Stimulated activated CD4-positive, alpha-beta T cell treated with anti-CD3 and anti-CD28 coated beads, TNF-alpha, amount 100 ng/mL, for 48 hours (primary cell): ENCODE data around the gene NR4A1.
A peak's percentile ranks its signal among the peaks of the same experiment; 100 is the strongest.

Experiments
- DNase-seq, 3 donors: peaks; one replicate each; pipeline ENCODE4 v3.0.0-alpha.2; 2020; ENCODE audit warnings: low read depth in 3 of 3

NR4A1 gene

DNA sequence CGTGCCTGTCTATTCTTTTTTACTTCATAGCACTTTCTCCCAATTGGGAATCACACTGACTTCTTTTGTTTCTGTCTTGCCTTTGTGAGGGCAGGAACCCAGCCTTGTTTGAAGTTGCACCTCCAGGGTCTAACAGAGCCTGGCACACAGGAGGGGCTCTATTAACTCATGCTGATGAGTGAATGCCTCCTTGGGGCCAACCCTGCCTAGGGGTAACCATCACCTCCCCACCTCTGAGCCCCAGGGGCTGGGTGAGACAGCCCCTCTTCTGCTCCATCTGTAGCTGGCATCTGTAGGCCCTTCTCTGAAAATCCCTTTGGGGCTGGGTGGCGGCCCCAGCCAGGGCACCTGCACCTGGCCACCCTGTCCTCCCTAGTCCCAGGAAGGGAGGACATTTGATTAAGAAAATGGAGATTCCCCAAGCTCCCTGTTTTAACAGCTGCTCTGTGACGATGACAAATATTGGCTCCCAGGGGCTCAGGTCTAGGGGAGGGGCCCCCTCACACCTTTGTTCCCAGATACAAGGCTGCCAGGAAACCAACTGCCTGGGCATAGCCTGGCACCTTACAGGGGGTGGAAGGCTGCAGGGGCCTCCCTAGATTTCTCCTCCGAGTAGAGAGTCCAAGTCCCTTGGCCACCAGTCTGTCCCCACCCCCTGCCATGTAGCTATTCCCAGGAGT, 32.7 kb upstream of the NR4A1 start:
- DNase-seq = no peak

DNA sequence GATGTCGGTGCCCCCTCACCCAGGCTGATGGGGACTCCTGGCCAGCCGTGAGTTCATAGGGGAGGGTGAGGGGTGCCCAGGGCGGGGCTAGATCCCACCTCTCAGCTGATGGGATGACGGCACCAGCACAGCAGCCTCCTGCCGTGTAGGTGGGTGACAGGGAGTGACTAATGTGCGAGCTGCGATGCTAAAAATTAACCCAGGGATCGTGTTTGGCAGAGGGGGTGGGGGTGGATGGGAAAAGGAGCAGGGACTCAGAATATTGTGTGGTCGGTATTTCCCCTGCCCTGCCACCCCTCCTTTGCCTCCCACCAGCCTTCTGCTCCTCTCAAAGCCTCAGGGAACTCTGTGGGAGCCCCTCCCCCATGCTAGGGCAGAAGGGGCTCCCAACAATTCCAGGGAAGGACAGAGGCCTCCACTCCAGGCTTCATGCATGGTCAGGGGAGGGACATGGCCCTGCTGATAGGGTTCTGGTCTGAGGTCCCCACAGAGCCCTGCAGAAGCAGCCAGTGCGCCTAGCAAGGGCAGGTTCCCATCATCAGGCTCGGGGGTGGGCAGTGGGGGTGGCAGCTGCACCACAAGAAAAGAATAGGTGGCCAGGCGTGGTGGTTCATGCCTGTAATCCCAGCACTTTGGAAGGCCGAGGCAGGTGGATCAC, 32.0 kb upstream of the NR4A1 start:
- no peak for DNase-seq

- DNase-seq = peak; percentile 30 to 53 (median 44)
Observed at GRCh38 chr12:52020539-52021336, 30.5 kb upstream of the NR4A1 start.

- no peak for DNase-seq
Observed at GRCh38 chr12:52022841-52023181, 28.4 kb upstream of the NR4A1 start.

- peak; percentile 86 to 97 (median 89) for DNase-seq
Observed at GRCh38 chr12:52023182-52023975, 27.9 kb upstream of the NR4A1 start.

- DNase-seq = no peak
Observed at GRCh38 chr12:52023976-52024688, 27.1 kb upstream of the NR4A1 start.

GRCh38 chr12:52024845-52025230, 26.4 kb upstream of the NR4A1 start:
- peak; percentile 35 to 68 (median 46) for DNase-seq

- no peak for DNase-seq
Observed at GRCh38 chr12:52026263-52026662, 25.0 kb upstream of the NR4A1 start.

GRCh38 chr12:52027085-52027843, 24.0 kb upstream of the NR4A1 start:
- DNase-seq = no peak

- DNase-seq = no peak
Observed at GRCh38 chr12:52029685-52030084, 21.6 kb upstream of the NR4A1 start.

DNA sequence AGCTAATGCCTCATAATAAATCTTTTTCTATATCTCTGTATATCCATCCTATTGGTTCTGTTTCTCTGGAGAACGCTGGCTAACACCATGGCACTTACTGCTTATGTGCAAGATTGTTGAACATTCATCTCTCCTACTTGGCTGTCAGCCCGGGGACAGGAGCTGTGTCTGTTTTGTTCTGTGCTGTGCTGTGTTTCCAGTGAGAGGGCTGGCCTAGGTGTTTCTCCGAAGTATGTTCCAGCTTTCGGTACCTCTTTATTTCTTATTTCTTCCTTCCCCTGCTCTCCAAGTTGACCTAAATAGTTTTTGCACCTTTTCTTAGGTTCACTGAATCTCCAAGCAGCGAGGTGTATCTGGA, 18.8 kb upstream of the NR4A1 start:
- no peak for DNase-seq

GRCh38 chr12:52032804-52033445, 18.3 kb upstream of the NR4A1 start:
- DNase-seq = peak; percentile 79 to 88 (median 80)

DNA sequence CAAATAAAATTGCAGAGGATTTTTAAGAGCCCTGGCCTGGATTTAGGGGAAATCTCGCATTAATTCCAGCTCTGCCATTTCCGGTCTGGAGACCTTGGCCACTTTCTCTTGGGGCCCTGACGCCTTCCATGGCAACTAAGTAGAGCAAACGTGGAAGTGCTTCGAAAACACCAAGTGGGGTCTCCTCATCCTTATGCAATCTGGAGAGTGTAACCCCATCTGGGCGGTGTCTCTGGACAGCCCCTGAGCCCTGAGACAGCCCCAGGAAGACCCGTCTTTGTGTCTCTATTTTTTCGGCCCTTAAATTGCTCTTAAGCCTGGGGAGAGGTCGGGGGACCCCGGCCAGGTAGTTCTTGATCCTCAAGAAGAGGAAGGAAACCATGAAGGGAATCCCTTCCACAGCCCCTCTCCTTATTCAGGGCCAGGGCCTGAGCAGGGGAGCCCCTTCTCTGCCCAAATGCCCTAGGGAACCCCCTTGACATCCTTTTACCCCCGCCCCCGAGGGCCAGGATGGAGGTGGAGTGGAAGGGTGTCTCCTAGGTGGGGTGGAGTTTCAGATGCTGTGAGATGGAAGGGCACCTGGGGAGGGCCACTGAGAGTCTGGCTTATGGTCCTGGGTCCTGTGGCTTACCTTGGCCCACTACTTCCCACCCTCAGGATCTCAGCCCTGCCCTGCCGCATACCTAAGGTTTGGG, 17.6 kb upstream of the NR4A1 start:
- DNase-seq = no peak

DNA sequence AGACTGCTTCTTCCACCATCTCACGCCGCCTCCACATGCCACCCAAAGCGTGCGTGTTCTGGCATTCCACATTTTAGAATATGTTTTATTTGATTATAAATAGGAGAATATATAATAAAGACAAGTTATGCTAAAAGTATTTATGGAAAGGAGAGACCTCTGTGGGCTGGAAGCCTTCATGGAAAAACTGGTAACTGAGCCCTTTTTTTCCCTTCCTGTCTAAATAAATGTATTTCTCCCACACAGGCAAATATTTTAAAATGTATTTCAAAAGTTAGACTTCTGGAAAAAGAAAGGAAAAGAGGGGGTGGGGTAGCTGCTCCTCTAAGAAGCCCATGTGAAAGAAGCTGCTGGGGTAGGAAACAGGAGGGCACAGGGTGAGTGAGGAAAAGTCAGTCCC, 16.1 kb upstream of the NR4A1 start:
- no peak for DNase-seq

DNA sequence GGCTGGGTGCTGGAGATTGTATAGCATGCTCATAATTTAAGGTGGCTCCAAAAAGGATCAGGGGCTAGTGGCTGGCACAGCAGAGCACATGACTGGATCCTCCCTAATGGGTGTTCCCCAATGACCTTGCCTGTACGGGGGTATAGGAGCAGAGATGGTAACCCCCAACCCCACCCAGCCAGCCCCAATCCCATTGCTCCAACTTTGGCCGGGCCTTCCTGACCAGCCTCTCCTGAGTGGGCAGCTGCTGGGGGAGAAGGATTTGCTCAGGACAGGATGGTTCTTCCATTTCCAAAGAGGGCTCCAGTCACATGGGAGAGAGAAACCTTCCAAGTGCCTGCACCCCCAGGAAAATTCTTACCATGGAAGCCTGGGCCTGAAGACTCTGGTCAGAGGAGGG, 15.3 kb upstream of the NR4A1 start:
- no peak for DNase-seq

- DNase-seq = peak; percentile 44 to 68 (median 54)
Observed at GRCh38 chr12:52036587-52037171, 14.6 kb upstream of the NR4A1 start.

GRCh38 chr12:52037248-52037861, 13.9 kb upstream of the NR4A1 start:
- no peak for DNase-seq

- no peak for DNase-seq
Observed at GRCh38 chr12:52038447-52038846, 12.8 kb upstream of the NR4A1 start.

GRCh38 chr12:52041035-52041434, 10.2 kb upstream of the NR4A1 start:
- no peak for DNase-seq
